ENCODE measurements around the gene SORCS2. TPM values are rescaled to one million over a fixed set of nuclear protein-coding genes. Genes with fewer than 3 reads are reported as not detected.

The SORCS2 gene
- total RNA-seq, 4 donors from 2014 or later = 0.53 to 9.9 (median 0.90) TPM

DNA sequence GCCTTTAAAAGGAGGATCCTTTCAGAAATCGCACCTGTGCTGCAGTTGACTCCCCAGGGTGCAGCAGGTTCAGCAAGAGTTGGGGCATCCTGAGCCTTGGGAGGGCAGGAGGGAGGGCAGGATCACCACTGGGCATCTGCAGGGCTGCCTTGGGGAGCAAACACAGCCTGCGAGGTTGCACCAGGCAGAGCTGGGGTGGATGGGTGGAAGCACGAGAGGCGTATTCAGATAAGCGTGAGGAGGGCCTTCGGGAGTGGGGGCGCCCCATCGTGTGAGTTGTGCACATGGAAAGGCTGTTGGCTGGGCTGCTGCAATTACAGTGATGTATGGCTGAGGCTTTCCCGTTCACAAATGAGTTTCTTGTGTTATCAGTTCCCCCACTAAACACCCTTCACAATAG, 186.8 kb downstream of the SORCS2 start:
- no peaks in the 10 kb centered on the region for H3K36me3 ChIP-seq
- H3K27me3 ChIP-seq = no peaks in the 10 kb centered on the region
- TF ChIP-seq, protein P1, sequence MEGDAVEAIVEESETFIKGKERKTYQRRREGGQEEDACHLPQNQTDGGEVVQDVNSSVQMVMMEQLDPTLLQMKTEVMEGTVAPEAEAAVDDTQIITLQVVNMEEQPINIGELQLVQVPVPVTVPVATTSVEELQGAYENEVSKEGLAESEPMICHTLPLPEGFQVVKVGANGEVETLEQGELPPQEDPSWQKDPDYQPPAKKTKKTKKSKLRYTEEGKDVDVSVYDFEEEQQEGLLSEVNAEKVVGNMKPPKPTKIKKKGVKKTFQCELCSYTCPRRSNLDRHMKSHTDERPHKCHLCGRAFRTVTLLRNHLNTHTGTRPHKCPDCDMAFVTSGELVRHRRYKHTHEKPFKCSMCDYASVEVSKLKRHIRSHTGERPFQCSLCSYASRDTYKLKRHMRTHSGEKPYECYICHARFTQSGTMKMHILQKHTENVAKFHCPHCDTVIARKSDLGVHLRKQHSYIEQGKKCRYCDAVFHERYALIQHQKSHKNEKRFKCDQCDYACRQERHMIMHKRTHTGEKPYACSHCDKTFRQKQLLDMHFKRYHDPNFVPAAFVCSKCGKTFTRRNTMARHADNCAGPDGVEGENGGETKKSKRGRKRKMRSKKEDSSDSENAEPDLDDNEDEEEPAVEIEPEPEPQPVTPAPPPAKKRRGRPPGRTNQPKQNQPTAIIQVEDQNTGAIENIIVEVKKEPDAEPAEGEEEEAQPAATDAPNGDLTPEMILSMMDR (IDR thresholded peaks at IDR 0.05) = no peak
- TF ChIP-seq POLR2A (IDR thresholded peaks at IDR 0.05) = no peak
- peak in 1 of 3 donors; percentile 24 for DNase-seq
- H3K9me3 ChIP-seq = no peaks in the 10 kb centered on the region
- no peak overlapping the region for H3K4me3 ChIP-seq
- no peak overlapping the region for H3K27ac ChIP-seq
- H3K4me1 ChIP-seq = no peaks in the 10 kb centered on the region

DNA sequence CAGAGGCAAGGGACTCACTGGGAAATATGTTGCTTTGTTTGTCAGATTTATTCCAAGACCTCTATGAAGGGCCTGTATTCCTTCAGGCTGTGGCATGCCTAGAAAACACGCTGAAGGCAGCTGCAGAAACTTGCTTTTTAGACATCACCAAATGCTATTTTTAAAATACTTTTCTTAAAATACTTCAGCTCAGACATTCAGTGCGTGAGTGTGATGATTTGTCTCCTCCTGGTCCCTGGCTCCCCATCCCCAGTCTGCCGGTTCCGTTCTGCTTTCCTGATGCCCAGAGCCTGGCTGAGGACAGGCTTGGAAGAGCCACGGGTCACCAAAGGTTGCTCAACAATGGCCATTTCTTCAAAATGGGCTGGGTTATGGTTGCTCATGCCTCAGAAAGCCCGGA, 187.4 kb downstream of the SORCS2 start:
- no peaks in the 10 kb centered on the region for H3K36me3 ChIP-seq
- H3K9me3 ChIP-seq = no peaks in the 10 kb centered on the region
- H3K27me3 ChIP-seq = no peaks in the 10 kb centered on the region
- H3K27ac ChIP-seq = no peak overlapping the region
- DNase-seq = no peak
- TF ChIP-seq POLR2A (IDR thresholded peaks at IDR 0.05) = no peak
- TF ChIP-seq, protein P1 (IDR thresholded peaks at IDR 0.05) = no peak
- no peaks in the 10 kb centered on the region for H3K4me1 ChIP-seq
- H3K4me3 ChIP-seq = no peak overlapping the region

DNA sequence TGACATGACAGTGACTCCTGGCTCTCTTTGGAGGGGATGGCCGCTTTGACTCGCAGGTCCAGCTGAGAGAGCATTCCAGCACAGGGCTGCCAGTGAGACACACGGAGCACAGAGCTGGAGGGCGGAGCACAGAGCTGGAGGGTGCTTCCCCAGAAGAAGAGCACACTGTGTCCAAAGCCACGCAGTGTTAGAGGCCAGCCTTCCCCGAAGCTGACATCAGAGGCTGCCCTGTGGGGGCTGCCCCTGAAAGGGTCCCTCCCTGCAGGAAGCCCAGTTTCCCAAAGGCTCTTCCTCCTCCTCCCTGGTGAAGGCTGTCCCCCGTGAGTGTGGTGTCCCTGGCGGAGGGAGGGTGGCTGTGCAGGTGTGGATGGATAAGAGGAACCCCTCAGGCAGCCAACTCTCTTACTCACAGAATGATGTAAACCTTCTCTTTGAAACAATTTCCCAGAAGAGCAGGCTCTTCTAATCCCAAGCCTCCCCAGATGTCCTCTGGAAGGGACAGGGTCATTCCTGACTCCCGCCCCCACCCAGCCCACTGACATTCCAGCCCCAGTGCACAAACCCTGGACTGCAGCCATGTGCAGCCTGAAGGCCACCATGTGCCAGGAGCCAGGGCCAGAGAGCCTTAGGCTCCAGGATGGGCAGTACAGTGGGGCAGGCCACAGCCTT, 189.0 kb downstream of the SORCS2 start:
- TF ChIP-seq, protein P1 (IDR thresholded peaks at IDR 0.05) = no peak
- no peak for TF ChIP-seq POLR2A (IDR thresholded peaks at IDR 0.05)
- H3K36me3 ChIP-seq = no peaks in the 10 kb centered on the region

DNA sequence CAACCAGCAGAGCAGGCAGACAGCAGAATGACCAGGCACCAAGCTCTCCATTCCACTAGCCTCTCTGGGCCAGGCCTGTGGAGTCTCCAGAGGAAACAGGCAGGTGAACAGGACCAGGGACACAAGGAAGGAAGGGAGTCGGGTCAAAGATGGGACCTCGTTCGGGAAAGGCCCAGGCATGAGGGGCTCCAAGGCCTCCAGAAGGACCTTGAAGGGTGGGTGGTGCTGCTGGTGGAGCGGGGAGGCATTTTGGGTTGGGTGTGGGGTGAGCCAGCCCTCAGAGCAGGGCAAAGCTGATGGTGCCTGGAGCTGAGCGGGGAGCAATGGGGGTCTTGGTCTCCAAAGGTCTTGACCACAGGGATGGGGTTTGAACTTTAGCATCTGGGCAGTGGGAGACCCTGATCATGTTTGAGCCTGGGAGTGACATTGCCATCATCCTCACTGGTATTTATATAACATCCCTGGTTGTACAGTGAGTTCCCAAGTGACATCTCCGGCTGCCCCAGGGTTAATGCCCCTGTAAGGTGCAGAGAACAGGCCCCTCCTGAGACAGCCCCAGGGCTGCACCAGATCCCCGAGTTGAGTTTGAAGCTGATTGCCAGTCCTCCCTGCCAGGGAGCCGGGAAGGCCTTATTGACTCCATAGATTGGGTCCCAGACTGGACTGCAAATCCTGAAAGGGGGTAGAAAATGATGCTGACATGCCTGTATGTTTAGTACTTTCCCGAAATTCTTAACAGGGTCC, 189.7 kb downstream of the SORCS2 start:
- no peak overlapping the region for H3K27ac ChIP-seq
- H3K4me1 ChIP-seq = no peaks in the 10 kb centered on the region
- TF ChIP-seq, protein P1 (IDR thresholded peaks at IDR 0.05) = no peak
- no peak for TF ChIP-seq POLR2A (IDR thresholded peaks at IDR 0.05)
- H3K27me3 ChIP-seq = no peaks in the 10 kb centered on the region
- peak in 1 of 3 donors; percentile 32 for DNase-seq
- no peak overlapping the region for H3K4me3 ChIP-seq
- H3K9me3 ChIP-seq = no peaks in the 10 kb centered on the region
- no peaks in the 10 kb centered on the region for H3K36me3 ChIP-seq

More for the DNA sequence above, 189.0 kb downstream of the SORCS2 start:
- H3K9me3 ChIP-seq = no peaks in the 10 kb centered on the region
- H3K4me1 ChIP-seq = no peaks in the 10 kb centered on the region
- H3K27me3 ChIP-seq = no peaks in the 10 kb centered on the region
- peak in 2 of 3 donors; percentile 24 to 36 for DNase-seq
- H3K27ac ChIP-seq = no peak overlapping the region
- H3K4me3 ChIP-seq = no peak overlapping the region

DNA sequence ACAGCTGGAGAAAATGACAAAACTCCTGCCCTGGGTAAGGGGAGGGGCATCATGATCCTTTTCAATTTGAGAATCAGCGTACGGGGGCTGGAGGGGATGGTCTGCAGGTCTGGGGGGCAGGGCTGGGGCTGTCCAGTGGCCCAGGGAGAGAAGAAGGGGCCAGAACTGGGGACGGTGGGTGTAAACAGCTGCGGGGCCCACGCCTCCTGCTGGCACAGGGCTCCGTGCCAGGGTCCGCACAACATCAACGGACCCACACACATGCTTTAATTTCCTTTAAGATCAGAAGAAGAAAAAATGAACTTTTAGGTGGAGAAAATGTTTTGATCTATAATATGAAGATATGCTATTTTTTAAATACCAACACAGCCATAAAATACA, 190.3 kb downstream of the SORCS2 start:
- H3K27ac ChIP-seq = no peak overlapping the region

More for the DNA sequence above, 190.3 kb downstream of the SORCS2 start:
- Histone ChIP-seq H3K27me3 (no peaks in the 10 kb centered on the region), H3K36me3 (no peaks in the 10 kb centered on the region), H3K4me1 (no peaks in the 10 kb centered on the region), H3K4me3 (no peak overlapping the region), H3K9me3 (no peaks in the 10 kb centered on the region)
- DNase-seq = peak in 1 of 3 donors; percentile 13
- TF ChIP-seq, protein P1 (IDR thresholded peaks at IDR 0.05) = no peak
- TF ChIP-seq POLR2A (IDR thresholded peaks at IDR 0.05) = no peak

All from Peyer's patch (tissue), 4 donors.